Lower leg skin (tissue), 3 donors: Measurements from ENCODE around the gene HPN.

Source experiments
- CTCF ChIP-seq, 3 donors: fragments of 450-650 bp; IDR thresholded peaks; one replicate each; pipeline ENCODE4 v1.5.1; 2016; ENCODE audit warnings: antibody characterized with exemption in 3 of 3, mild to moderate bottlenecking in 3 of 3, moderate library complexity in 2 of 3
- POLR2A ChIP-seq, 2 donors: fragments of 450-650 bp; IDR thresholded peaks; one replicate each; pipeline ENCODE4 v1.6.1; 2016 to 2017; ENCODE audit warnings: antibody characterized with exemption in 2 of 2, mild to moderate bottlenecking in 1 of 2, moderate library complexity in 1 of 2

GRCh38 chr19:35084509-35084762 is 42.9 kb downstream of the HPN start:
- no peak for TF ChIP-seq CTCF (IDR thresholded peaks at IDR 0.05)
- no peak for TF ChIP-seq POLR2A (IDR thresholded peaks at IDR 0.05)
